DMS114 treated with DMSO at 0.1 percent for 48 hours (cell line): Measurements from ENCODE around the gene EML6.

ENCODE experiments used
- DNase-seq: peaks from one replicate; lab custom pipeline; 2025; ENCODE audit not compliant: unreplicated experiment; lab: John Stamatoyannopoulos, UW

Gene EML6

GRCh38 chr2:54789878-54790277, 66.4 kb downstream of the EML6 start:
- no peak for DNase-seq

- DNase-seq = no peak
These were observed 68.4 kb downstream of the EML6 start for GRCh38 chr2:54791831-54792230.

- no peak for DNase-seq
These were observed 73.8 kb downstream of the EML6 start for GRCh38 chr2:54797307-54797706.

GRCh38 chr2:54801352-54801751, 77.9 kb downstream of the EML6 start:
- no peak for DNase-seq

GRCh38 chr2:54803783-54804751, 80.6 kb downstream of the EML6 start:
- DNase-seq = no peak

GRCh38 chr2:54805255-54805654, 81.8 kb downstream of the EML6 start:
- no peak for DNase-seq

- DNase-seq = no peak
These were observed 83.5 kb downstream of the EML6 start for GRCh38 chr2:54806975-54807374.

- DNase-seq = no peak
These were observed 85.2 kb downstream of the EML6 start for GRCh38 chr2:54808661-54809060.

- DNase-seq = no peak
These were observed 86.4 kb downstream of the EML6 start for GRCh38 chr2:54809819-54810218.

- no peak for DNase-seq
These were observed 86.8 kb downstream of the EML6 start for GRCh38 chr2:54810246-54810645.

- no peak for DNase-seq
These were observed 90.1 kb downstream of the EML6 start for GRCh38 chr2:54813584-54813983.

- no peak for DNase-seq
These were observed 91.1 kb downstream of the EML6 start for GRCh38 chr2:54814389-54815147.

GRCh38 chr2:54815148-54815539, 91.7 kb downstream of the EML6 start:
- no peak for DNase-seq

- no peak for DNase-seq
These were observed 94.8 kb downstream of the EML6 start for GRCh38 chr2:54818226-54818625.

- DNase-seq = no peak
These were observed 97.1 kb downstream of the EML6 start for GRCh38 chr2:54820558-54820957.

- no peak for DNase-seq
These were observed 101.1 kb downstream of the EML6 start for GRCh38 chr2:54824567-54824966.

- DNase-seq = no peak
These were observed 107.1 kb downstream of the EML6 start for GRCh38 chr2:54830546-54830945.

- DNase-seq = no peak
These were observed 108.0 kb downstream of the EML6 start for GRCh38 chr2:54831480-54831879.

GRCh38 chr2:54834721-54835120, 111.3 kb downstream of the EML6 start:
- DNase-seq = no peak

GRCh38 chr2:54836477-54836876, 113.0 kb downstream of the EML6 start:
- DNase-seq = no peak

GRCh38 chr2:54838585-54839035, 115.1 kb downstream of the EML6 start:
- peak; percentile 54 for DNase-seq
